ENCODE results near the gene CLEC4E. TPM values are rescaled to one million over a fixed set of nuclear protein-coding genes. Genes with fewer than 3 reads are reported as not detected.
"Not testable (repeated sequence)": the region's sequence is repeated elsewhere in the genome, so short reads cannot be mapped to it uniquely, and the experiment has no call there.

Gene CLEC4E
- total RNA-seq, 6 donors from 2014 or later, result 3.0 to 30.8 (median 16.3) TPM

DNA sequence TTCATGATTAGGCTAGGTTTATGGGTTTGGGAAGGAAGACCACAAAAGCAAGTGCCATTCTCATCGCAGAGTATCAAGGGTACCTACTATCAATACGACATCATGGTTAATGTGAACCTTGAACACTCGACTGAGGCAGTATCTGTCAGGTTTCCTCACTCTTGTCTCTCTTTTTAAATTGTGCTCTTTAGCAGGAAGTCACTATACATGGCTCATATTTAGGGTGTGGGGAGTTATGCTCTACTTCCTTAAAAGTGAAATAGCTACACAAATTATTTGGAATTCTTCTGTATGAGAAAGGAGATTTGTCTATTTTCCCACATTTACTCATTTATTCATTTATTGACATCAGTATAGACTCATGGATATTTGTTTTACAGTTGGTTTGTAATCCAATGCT lies 5.9 kb upstream of the CLEC4E start:
- H3K9me3 ChIP-seq, result no peaks in the 10 kb centered on the region
- ATAC-seq (ENCODE audit: low FRiP score in 2 of 2) (no peak), DNase-seq (no peak)
- H3K36me3 ChIP-seq, result no peaks in the 10 kb centered on the region
- no peak overlapping the region for H3K4me3 ChIP-seq
- peaks cover 0 to 15% (median 12%) of the 10 kb centered on the region in 4 donors for H3K4me1 ChIP-seq
- H3K27me3 ChIP-seq, result no peaks in the 10 kb centered on the region
- 76 to 82% methylated on average over 3 of the region's 3 CpGs for WGBS, 2 donors
- H3K27ac ChIP-seq, result no peak overlapping the region
- no peak for TF ChIP-seq EP300 (IDR thresholded peaks at IDR 0.05)
- TF ChIP-seq, protein P1, sequence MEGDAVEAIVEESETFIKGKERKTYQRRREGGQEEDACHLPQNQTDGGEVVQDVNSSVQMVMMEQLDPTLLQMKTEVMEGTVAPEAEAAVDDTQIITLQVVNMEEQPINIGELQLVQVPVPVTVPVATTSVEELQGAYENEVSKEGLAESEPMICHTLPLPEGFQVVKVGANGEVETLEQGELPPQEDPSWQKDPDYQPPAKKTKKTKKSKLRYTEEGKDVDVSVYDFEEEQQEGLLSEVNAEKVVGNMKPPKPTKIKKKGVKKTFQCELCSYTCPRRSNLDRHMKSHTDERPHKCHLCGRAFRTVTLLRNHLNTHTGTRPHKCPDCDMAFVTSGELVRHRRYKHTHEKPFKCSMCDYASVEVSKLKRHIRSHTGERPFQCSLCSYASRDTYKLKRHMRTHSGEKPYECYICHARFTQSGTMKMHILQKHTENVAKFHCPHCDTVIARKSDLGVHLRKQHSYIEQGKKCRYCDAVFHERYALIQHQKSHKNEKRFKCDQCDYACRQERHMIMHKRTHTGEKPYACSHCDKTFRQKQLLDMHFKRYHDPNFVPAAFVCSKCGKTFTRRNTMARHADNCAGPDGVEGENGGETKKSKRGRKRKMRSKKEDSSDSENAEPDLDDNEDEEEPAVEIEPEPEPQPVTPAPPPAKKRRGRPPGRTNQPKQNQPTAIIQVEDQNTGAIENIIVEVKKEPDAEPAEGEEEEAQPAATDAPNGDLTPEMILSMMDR (IDR thresholded peaks at IDR 0.05), result no peak
- TF ChIP-seq POLR2A (IDR thresholded peaks at IDR 0.05), result no peak
- no peak for TF ChIP-seq POLR2AphosphoS5 (IDR thresholded peaks at IDR 0.05)

- peak overlapping the region in 1 of 4 donors; percentile 8 for H3K4me3 ChIP-seq
- no peaks in the 10 kb centered on the region for H3K27me3 ChIP-seq
- DNase-seq, result peak in 1 of 2 donors; percentile 68
- peak; percentile 66 to 84 for ATAC-seq (ENCODE audit: low FRiP score in 2 of 2)
- H3K9me3 ChIP-seq, result no peaks in the 10 kb centered on the region
- 0 to 2% methylated on average over 3 of the region's 3 CpGs for WGBS, 2 donors
- H3K36me3 ChIP-seq, result no peaks in the 10 kb centered on the region
- TF ChIP-seq POLR2A (IDR thresholded peaks at IDR 0.05), result no peak
- no peak for TF ChIP-seq POLR2AphosphoS5 (IDR thresholded peaks at IDR 0.05)
- TF ChIP-seq, protein P1 (IDR thresholded peaks at IDR 0.05), result peak; percentile 72 to 91 (median 79)
- no peak for TF ChIP-seq EP300 (IDR thresholded peaks at IDR 0.05)
- H3K4me1 ChIP-seq, result peaks cover 0 to 18% (median 14%) of the 10 kb centered on the region in 4 donors
- no peak overlapping the region for H3K27ac ChIP-seq
These were observed 3.6 kb upstream of the CLEC4E start for GRCh38 chr12:8544295-8544694.

DNA sequence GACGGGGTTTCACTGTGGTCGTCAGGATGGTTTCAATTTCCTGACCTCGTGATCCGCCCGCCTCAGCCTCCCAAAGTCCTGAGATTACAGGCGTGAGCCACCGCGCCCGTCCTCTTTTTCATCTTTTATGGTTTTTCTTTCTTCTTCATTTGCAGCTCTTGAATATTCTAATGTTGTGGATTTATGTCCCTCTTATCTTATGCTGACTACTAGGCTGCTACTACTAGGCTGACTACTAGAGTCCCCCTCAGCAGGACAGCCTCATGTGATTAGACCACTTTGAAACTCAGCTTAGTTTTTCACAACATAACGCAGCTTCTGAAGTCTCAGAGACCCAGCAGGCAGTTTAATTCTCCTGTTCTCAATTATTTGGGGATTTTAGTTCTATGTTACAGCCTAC lies 857 bp upstream of the CLEC4E start:
- no peaks in the 10 kb centered on the region for H3K27me3 ChIP-seq
- no peaks in the 10 kb centered on the region for H3K9me3 ChIP-seq
- peaks cover 0 to 10% (median 0%) of the 10 kb centered on the region in 4 donors for H3K36me3 ChIP-seq
- peak overlapping the region in 1 of 4 donors; percentile 36 for H3K4me3 ChIP-seq
- DNase-seq, result no peak
- TF ChIP-seq EP300 (IDR thresholded peaks at IDR 0.05) (no peak), POLR2AphosphoS5 (IDR thresholded peaks at IDR 0.05) (no peak), POLR2A (IDR thresholded peaks at IDR 0.05) (no peak)
- TF ChIP-seq, protein P1 (IDR thresholded peaks at IDR 0.05), result no peak
- 63 to 77% methylated on average over 10 of the region's 10 CpGs for WGBS, 2 donors
- peak overlapping the region; percentile 46 to 88 (median 68) for H3K27ac ChIP-seq
- H3K4me1 ChIP-seq, result peaks cover 0 to 18% (median 14%) of the 10 kb centered on the region in 4 donors
- ATAC-seq (ENCODE audit: low FRiP score in 2 of 2), result no peak

- WGBS, 2 donors, result 93 to 97% methylated on average over 13 to 16 of the region's 16 CpGs
- not testable (repeated sequence) for H3K27ac ChIP-seq; H3K27me3 ChIP-seq; ATAC-seq (ENCODE audit: low FRiP score in 2 of 2); H3K9me3 ChIP-seq; H3K4me3 ChIP-seq; H3K4me1 ChIP-seq
- H3K36me3 ChIP-seq, result peaks cover 0 to 26% (median 0%) of the 10 kb centered on the region in 4 donors
- DNase-seq, result peak in 1 of 2 donors; percentile 46
These were observed 2.9 kb downstream of the CLEC4E start for GRCh38 chr12:8537820-8538219.

- TF ChIP-seq POLR2AphosphoS5 (IDR thresholded peaks at IDR 0.05) (no peak), EP300 (IDR thresholded peaks at IDR 0.05) (no peak), POLR2A (IDR thresholded peaks at IDR 0.05) (no peak)
- TF ChIP-seq, protein P1 (IDR thresholded peaks at IDR 0.05), result no peak
- Histone ChIP-seq H3K4me1 (no peaks in the 10 kb centered on the region), H3K4me3 (no peak overlapping the region), H3K9me3 (no peaks in the 10 kb centered on the region), H3K27me3 (no peaks in the 10 kb centered on the region), H3K36me3 (peaks cover 0 to 20% (median 0%) of the 10 kb centered on the region in 4 donors), H3K27ac (no peak overlapping the region)
- DNase-seq, result no peak
- WGBS, 2 donors, result 80 to 83% methylated on average over 7 of the region's 7 CpGs
- ATAC-seq (ENCODE audit: low FRiP score in 2 of 2), result no peak
These were observed 8.7 kb downstream of the CLEC4E start for GRCh38 chr12:8532045-8532444.

All from upper lobe of left lung (tissue), 6 donors.